Measurements from ENCODE around the gene PLPP1.

The PLPP1 gene

GRCh38 chr5:55570570-55570969 is 35.8 kb upstream of the PLPP1 start:
- no peak overlapping the region for H3K27ac ChIP-seq (ENCODE audit: low read depth in 2 of 2, low read length in 2 of 2)

GRCh38 chr5:55570026-55570425 is 35.3 kb upstream of the PLPP1 start:
- Histone ChIP-seq H3K9me3 (ENCODE audit: control insufficient read depth in 2 of 2, low read length in 2 of 2) (no peaks in the 10 kb centered on the region), H3K27me3 (ENCODE audit: control insufficient read depth in 2 of 2, insufficient read depth in 2 of 2, low read length in 2 of 2) (no peaks in the 10 kb centered on the region), H3K36me3 (ENCODE audit: control insufficient read depth in 2 of 2, insufficient read depth in 2 of 2, low read length in 2 of 2) (no peaks in the 10 kb centered on the region), H3K9ac (ENCODE audit: low read depth in 1 of 2, low read length in 2 of 2) (no peak overlapping the region), H3K27ac (ENCODE audit: low read depth in 2 of 2, low read length in 2 of 2) (no peak overlapping the region), H3K4me1 (ENCODE audit: control insufficient read depth in 2 of 2, insufficient read depth in 2 of 2, low read length in 2 of 2) (no peaks in the 10 kb centered on the region), H3K4me3 (ENCODE audit: low read length in 2 of 2) (no peak overlapping the region)

More at GRCh38 chr5:55570570-55570969, 35.8 kb upstream of the PLPP1 start:
- Histone ChIP-seq H3K9ac (ENCODE audit: low read depth in 1 of 2, low read length in 2 of 2) (no peak overlapping the region), H3K4me3 (ENCODE audit: low read length in 2 of 2) (no peak overlapping the region), H3K36me3 (ENCODE audit: control insufficient read depth in 2 of 2, insufficient read depth in 2 of 2, low read length in 2 of 2) (no peaks in the 10 kb centered on the region), H3K4me1 (ENCODE audit: control insufficient read depth in 2 of 2, insufficient read depth in 2 of 2, low read length in 2 of 2) (no peaks in the 10 kb centered on the region), H3K27me3 (ENCODE audit: control insufficient read depth in 2 of 2, insufficient read depth in 2 of 2, low read length in 2 of 2) (no peaks in the 10 kb centered on the region), H3K9me3 (ENCODE audit: control insufficient read depth in 2 of 2, low read length in 2 of 2) (no peaks in the 10 kb centered on the region)

DNA sequence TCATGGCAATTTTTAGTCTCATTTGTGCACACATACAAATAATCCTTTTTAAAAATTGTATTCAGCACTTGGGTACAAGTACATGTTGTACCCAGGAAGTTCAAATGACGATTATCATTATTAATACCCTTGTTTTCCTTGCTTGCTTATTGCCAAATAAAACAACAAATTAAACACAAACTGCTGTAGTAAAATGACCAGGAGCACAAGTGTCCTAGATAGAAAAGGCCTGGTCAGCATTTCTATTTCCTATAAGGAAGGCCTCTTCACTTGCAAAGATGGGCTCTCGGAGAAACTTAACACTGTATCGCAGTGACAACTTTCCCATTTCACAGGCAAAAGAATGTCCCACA is 34.7 kb upstream of the PLPP1 start:
- Histone ChIP-seq H3K4me1 (ENCODE audit: control insufficient read depth in 2 of 2, insufficient read depth in 2 of 2, low read length in 2 of 2) (no peaks in the 10 kb centered on the region), H3K9me3 (ENCODE audit: control insufficient read depth in 2 of 2, low read length in 2 of 2) (no peaks in the 10 kb centered on the region), H3K4me3 (ENCODE audit: low read length in 2 of 2) (no peak overlapping the region), H3K9ac (ENCODE audit: low read depth in 1 of 2, low read length in 2 of 2) (no peak overlapping the region), H3K27me3 (ENCODE audit: control insufficient read depth in 2 of 2, insufficient read depth in 2 of 2, low read length in 2 of 2) (no peaks in the 10 kb centered on the region), H3K27ac (ENCODE audit: low read depth in 2 of 2, low read length in 2 of 2) (no peak overlapping the region), H3K36me3 (ENCODE audit: control insufficient read depth in 2 of 2, insufficient read depth in 2 of 2, low read length in 2 of 2) (no peaks in the 10 kb centered on the region)

DNA sequence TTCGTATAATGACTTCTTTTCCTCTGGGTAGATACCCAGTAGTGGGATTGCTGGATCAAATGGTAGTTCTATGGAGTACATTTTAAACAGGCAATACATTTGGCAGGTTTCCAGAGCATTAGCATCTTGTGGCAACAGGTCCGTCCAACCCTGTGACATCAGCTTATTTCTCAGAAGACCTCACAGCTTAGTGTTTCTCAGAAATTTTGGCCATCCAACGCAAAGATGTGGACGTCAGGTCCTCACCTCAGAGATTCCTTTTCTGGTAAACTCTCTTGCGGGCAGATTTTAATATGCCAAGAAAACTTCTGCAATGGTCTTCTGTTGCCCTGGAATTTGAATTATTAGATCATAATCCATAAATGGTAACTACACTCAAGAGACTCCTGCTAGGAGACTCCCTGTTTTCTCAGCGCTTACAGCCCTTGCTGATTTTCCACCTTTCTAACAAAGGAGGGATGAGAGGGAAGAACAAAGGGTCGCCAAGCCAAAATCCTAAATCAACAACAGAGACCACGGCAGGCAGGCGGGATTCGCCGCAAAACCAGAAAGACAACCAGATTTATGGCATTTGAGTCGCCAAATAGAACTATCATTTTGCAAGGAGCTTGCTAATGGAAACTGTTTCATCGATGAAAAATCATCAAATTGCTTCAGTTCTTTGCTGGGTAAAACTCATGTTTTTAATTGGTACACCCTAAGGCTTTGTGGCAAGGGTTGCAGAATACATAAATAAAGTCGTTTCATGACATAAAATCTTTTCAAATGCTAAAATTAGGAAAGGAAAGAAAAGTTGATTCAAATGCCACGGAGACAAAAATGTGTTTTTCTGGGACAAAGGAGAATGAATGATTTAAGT is 34.1 kb upstream of the PLPP1 start:
- H3K36me3 ChIP-seq (ENCODE audit: control insufficient read depth in 2 of 2, insufficient read depth in 2 of 2, low read length in 2 of 2), result no peaks in the 10 kb centered on the region
- H3K4me1 ChIP-seq (ENCODE audit: control insufficient read depth in 2 of 2, insufficient read depth in 2 of 2, low read length in 2 of 2), result no peaks in the 10 kb centered on the region
- H3K9ac ChIP-seq (ENCODE audit: low read depth in 1 of 2, low read length in 2 of 2), result no peak overlapping the region
- H3K27ac ChIP-seq (ENCODE audit: low read depth in 2 of 2, low read length in 2 of 2), result no peak overlapping the region
- H3K27me3 ChIP-seq (ENCODE audit: control insufficient read depth in 2 of 2, insufficient read depth in 2 of 2, low read length in 2 of 2), result no peaks in the 10 kb centered on the region
- H3K9me3 ChIP-seq (ENCODE audit: control insufficient read depth in 2 of 2, low read length in 2 of 2), result no peaks in the 10 kb centered on the region
- no peak overlapping the region for H3K4me3 ChIP-seq (ENCODE audit: low read length in 2 of 2)

DNA sequence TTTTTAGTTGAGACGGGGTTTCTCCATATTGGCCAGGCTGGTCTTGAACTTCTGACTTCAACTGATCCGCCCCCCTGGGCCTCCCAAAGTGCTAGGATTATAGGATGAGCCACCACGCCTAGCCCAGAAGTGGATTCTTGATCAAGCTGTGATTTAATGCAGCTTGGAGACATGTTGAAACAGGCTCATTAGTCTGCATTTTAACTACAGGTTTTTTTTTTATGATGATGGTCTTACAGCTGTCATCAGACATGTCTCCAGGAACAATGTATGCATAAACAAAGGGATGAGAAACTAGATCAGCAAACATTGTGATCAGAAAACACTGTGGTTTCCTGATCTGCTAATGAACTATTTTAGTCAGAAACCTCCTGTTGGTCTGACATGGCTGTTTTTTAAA is 30.0 kb upstream of the PLPP1 start:
- Histone ChIP-seq H3K4me1 (ENCODE audit: control insufficient read depth in 2 of 2, insufficient read depth in 2 of 2, low read length in 2 of 2) (no peaks in the 10 kb centered on the region), H3K9ac (ENCODE audit: low read depth in 1 of 2, low read length in 2 of 2) (no peak overlapping the region), H3K4me3 (ENCODE audit: low read length in 2 of 2) (no peak overlapping the region), H3K36me3 (ENCODE audit: control insufficient read depth in 2 of 2, insufficient read depth in 2 of 2, low read length in 2 of 2) (no peaks in the 10 kb centered on the region), H3K27me3 (ENCODE audit: control insufficient read depth in 2 of 2, insufficient read depth in 2 of 2, low read length in 2 of 2) (no peaks in the 10 kb centered on the region), H3K27ac (ENCODE audit: low read depth in 2 of 2, low read length in 2 of 2) (no peak overlapping the region), H3K9me3 (ENCODE audit: control insufficient read depth in 2 of 2, low read length in 2 of 2) (no peaks in the 10 kb centered on the region)

- H3K36me3 ChIP-seq (ENCODE audit: control insufficient read depth in 2 of 2, insufficient read depth in 2 of 2, low read length in 2 of 2), result no peaks in the 10 kb centered on the region
- H3K9ac ChIP-seq (ENCODE audit: low read depth in 1 of 2, low read length in 2 of 2), result no peak overlapping the region
- H3K4me3 ChIP-seq (ENCODE audit: low read length in 2 of 2), result no peak overlapping the region
- H3K9me3 ChIP-seq (ENCODE audit: control insufficient read depth in 2 of 2, low read length in 2 of 2), result no peaks in the 10 kb centered on the region
- H3K4me1 ChIP-seq (ENCODE audit: control insufficient read depth in 2 of 2, insufficient read depth in 2 of 2, low read length in 2 of 2), result no peaks in the 10 kb centered on the region
- H3K27ac ChIP-seq (ENCODE audit: low read depth in 2 of 2, low read length in 2 of 2), result no peak overlapping the region
- no peaks in the 10 kb centered on the region for H3K27me3 ChIP-seq (ENCODE audit: control insufficient read depth in 2 of 2, insufficient read depth in 2 of 2, low read length in 2 of 2)
These were observed 23.7 kb upstream of the PLPP1 start for GRCh38 chr5:55558484-55558883.

- no peaks in the 10 kb centered on the region for H3K9me3 ChIP-seq (ENCODE audit: control insufficient read depth in 2 of 2, low read length in 2 of 2)
- no peak overlapping the region for H3K9ac ChIP-seq (ENCODE audit: low read depth in 1 of 2, low read length in 2 of 2)
- no peaks in the 10 kb centered on the region for H3K36me3 ChIP-seq (ENCODE audit: control insufficient read depth in 2 of 2, insufficient read depth in 2 of 2, low read length in 2 of 2)
- no peak overlapping the region for H3K4me3 ChIP-seq (ENCODE audit: low read length in 2 of 2)
- H3K27ac ChIP-seq (ENCODE audit: low read depth in 2 of 2, low read length in 2 of 2), result no peak overlapping the region
- no peaks in the 10 kb centered on the region for H3K4me1 ChIP-seq (ENCODE audit: control insufficient read depth in 2 of 2, insufficient read depth in 2 of 2, low read length in 2 of 2)
- H3K27me3 ChIP-seq (ENCODE audit: control insufficient read depth in 2 of 2, insufficient read depth in 2 of 2, low read length in 2 of 2), result no peaks in the 10 kb centered on the region
These were observed 22.4 kb upstream of the PLPP1 start for GRCh38 chr5:55557123-55557522.

DNA sequence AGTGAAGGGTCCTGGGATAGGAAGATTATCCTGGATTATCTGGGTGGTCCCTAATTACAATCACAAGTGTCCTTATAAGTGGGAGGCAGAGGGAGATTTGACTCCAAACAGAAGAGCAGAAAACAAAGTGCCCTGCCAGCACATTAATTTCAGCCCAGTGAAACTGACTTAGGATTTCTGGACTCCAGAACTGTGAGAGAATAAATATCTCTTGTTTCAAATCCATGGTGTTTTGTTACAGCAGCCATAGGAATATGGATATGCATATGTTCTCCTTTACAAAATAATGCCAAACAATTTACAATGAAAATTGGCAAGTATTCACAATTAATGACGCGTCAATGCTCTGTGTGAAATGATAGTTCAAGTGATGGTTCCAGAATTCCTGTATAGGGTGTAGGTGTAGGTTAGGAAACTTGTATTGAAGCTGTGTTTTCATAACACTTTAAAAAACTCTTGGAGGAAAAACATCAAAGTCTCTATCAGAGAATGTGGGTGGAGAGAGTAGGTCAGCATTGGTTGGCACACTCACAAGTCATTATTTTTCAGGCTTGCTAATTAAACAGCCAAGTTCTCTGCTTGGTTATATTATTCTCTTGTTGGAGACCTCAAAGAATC is 19.9 kb upstream of the PLPP1 start:
- Histone ChIP-seq H3K27ac (ENCODE audit: low read depth in 2 of 2, low read length in 2 of 2) (no peak overlapping the region), H3K4me1 (ENCODE audit: control insufficient read depth in 2 of 2, insufficient read depth in 2 of 2, low read length in 2 of 2) (no peaks in the 10 kb centered on the region), H3K27me3 (ENCODE audit: control insufficient read depth in 2 of 2, insufficient read depth in 2 of 2, low read length in 2 of 2) (no peaks in the 10 kb centered on the region), H3K4me3 (ENCODE audit: low read length in 2 of 2) (no peak overlapping the region), H3K9ac (ENCODE audit: low read depth in 1 of 2, low read length in 2 of 2) (no peak overlapping the region), H3K36me3 (ENCODE audit: control insufficient read depth in 2 of 2, insufficient read depth in 2 of 2, low read length in 2 of 2) (no peaks in the 10 kb centered on the region), H3K9me3 (ENCODE audit: control insufficient read depth in 2 of 2, low read length in 2 of 2) (no peaks in the 10 kb centered on the region)

- H3K27ac ChIP-seq (ENCODE audit: low read depth in 2 of 2, low read length in 2 of 2), result no peak overlapping the region
These were observed 17.1 kb upstream of the PLPP1 start for GRCh38 chr5:55551904-55552303.

GRCh38 chr5:55551358-55551757 is 16.6 kb upstream of the PLPP1 start:
- Histone ChIP-seq H3K27ac (ENCODE audit: low read depth in 2 of 2, low read length in 2 of 2) (no peak overlapping the region), H3K9me3 (ENCODE audit: control insufficient read depth in 2 of 2, low read length in 2 of 2) (no peaks in the 10 kb centered on the region), H3K36me3 (ENCODE audit: control insufficient read depth in 2 of 2, insufficient read depth in 2 of 2, low read length in 2 of 2) (no peaks in the 10 kb centered on the region), H3K4me1 (ENCODE audit: control insufficient read depth in 2 of 2, insufficient read depth in 2 of 2, low read length in 2 of 2) (no peaks in the 10 kb centered on the region), H3K9ac (ENCODE audit: low read depth in 1 of 2, low read length in 2 of 2) (no peak overlapping the region), H3K4me3 (ENCODE audit: low read length in 2 of 2) (no peak overlapping the region), H3K27me3 (ENCODE audit: control insufficient read depth in 2 of 2, insufficient read depth in 2 of 2, low read length in 2 of 2) (no peaks in the 10 kb centered on the region)

More at GRCh38 chr5:55551904-55552303, 17.1 kb upstream of the PLPP1 start:
- Histone ChIP-seq H3K4me3 (ENCODE audit: low read length in 2 of 2) (no peak overlapping the region), H3K27me3 (ENCODE audit: control insufficient read depth in 2 of 2, insufficient read depth in 2 of 2, low read length in 2 of 2) (no peaks in the 10 kb centered on the region), H3K4me1 (ENCODE audit: control insufficient read depth in 2 of 2, insufficient read depth in 2 of 2, low read length in 2 of 2) (no peaks in the 10 kb centered on the region), H3K9ac (ENCODE audit: low read depth in 1 of 2, low read length in 2 of 2) (no peak overlapping the region), H3K36me3 (ENCODE audit: control insufficient read depth in 2 of 2, insufficient read depth in 2 of 2, low read length in 2 of 2) (no peaks in the 10 kb centered on the region), H3K9me3 (ENCODE audit: control insufficient read depth in 2 of 2, low read length in 2 of 2) (no peaks in the 10 kb centered on the region)
